MM.1S (cell line): Measurements from ENCODE around the gene RP9.
"Not testable (repeated sequence)": the region's sequence is repeated elsewhere in the genome, so short reads cannot be mapped to it uniquely, and the experiment has no call there.

Experiments used
- DNase-seq: peaks from one replicate; pipeline ENCODE4 v3.0.0-alpha.2; 2015
- H2AFZ ChIP-seq: fragments of 300-600 bp; sonication (generic); 2 replicates; pipeline ENCODE4 v1.6.0; 2016; ENCODE audit warnings: antibody characterized with exemption, low read length
- H3F3A ChIP-seq: fragments of 300-600 bp; sonication (generic); 2 replicates; pipeline ENCODE4 v1.6.1; 2016; ENCODE audit warnings: mild to moderate bottlenecking, antibody characterized with exemption, low read length, moderate library complexity, mixed read lengths; ENCODE audit not compliant: insufficient read depth
- H3K27ac ChIP-seq: fragments of 300-600 bp; sonication (generic); 2 replicates; pipeline ENCODE4 v1.5.1; 2016; ENCODE audit warnings: mild to moderate bottlenecking, low read length
- H3K27me3 ChIP-seq: fragments of 300-600 bp; sonication (generic); replicated peaks from 2 replicates; pipeline ENCODE4 v1.6.0; 2016; ENCODE audit warnings: low read length; ENCODE audit not compliant: insufficient read depth
- H3K36me3 ChIP-seq: fragments of 300-600 bp; sonication (generic); replicated peaks from 2 replicates; pipeline ENCODE4 v1.6.1; 2016; ENCODE audit warnings: mild to moderate bottlenecking, low read length, mixed read lengths; ENCODE audit not compliant: insufficient read depth
- H3K4me1 ChIP-seq: fragments of 300-600 bp; sonication (generic); 2 replicates; pipeline ENCODE4 v1.6.1; 2016; ENCODE audit warnings: low read length, mixed read lengths
- H3K4me2 ChIP-seq: fragments of 300-600 bp; sonication (generic); 2 replicates; pipeline ENCODE4 v1.6.0; 2016; ENCODE audit warnings: low read depth, low read length
- H3K4me3 ChIP-seq: fragments of 300-600 bp; sonication (generic); 2 replicates; pipeline ENCODE4 v1.5.1; 2016; ENCODE audit warnings: low read length, mixed read lengths
- H3K79me2 ChIP-seq: fragments of 300-600 bp; sonication (generic); 2 replicates; pipeline ENCODE4 v1.6.1; 2016; ENCODE audit warnings: mixed run types, low read length, mixed read lengths
- H3K9ac ChIP-seq: fragments of 300-600 bp; sonication (generic); 2 replicates; pipeline ENCODE4 v1.6.1; 2016; ENCODE audit warnings: low read length, mixed read lengths
- H3K9me2 ChIP-seq: fragments of 300-600 bp; sonication (generic); replicated peaks from 2 replicates; pipeline ENCODE4 v1.6.1; 2016; ENCODE audit warnings: mild to moderate bottlenecking, low read length, mixed read lengths; ENCODE audit not compliant: insufficient read depth
- H3K9me3 ChIP-seq: fragments of 300-600 bp; sonication (generic); replicated peaks from 2 replicates; pipeline ENCODE4 v1.6.1; 2016; ENCODE audit warnings: mild to moderate bottlenecking, low read length, mixed read lengths; ENCODE audit not compliant: insufficient read depth
- H4K20me1 ChIP-seq: fragments of 300-600 bp; sonication (generic); 2 replicates; pipeline ENCODE4 v1.6.1; 2016; ENCODE audit warnings: mild to moderate bottlenecking, low read length, moderate library complexity, mixed read lengths; ENCODE audit not compliant: insufficient read depth
- EZH2 ChIP-seq: fragments of 300-600 bp; sonication (generic); optimal IDR thresholded peaks from 2 replicates; pipeline ENCODE3; 2017; ENCODE audit warnings: low read depth, mild to moderate bottlenecking, antibody characterized with exemption, low read length, mixed read lengths
- EZH2phosphoT487 ChIP-seq: fragments of 300-600 bp; sonication (generic); IDR thresholded peaks from 2 replicates; pipeline ENCODE4 v1.6.1; 2018; ENCODE audit warnings: antibody characterized with exemption, low read length
- TF ChIP-seq, protein P1 (sequence below): fragments of 300-600 bp; sonication (generic); IDR thresholded peaks from 2 replicates; pipeline ENCODE4 v1.5.1; 2016; ENCODE audit warnings: antibody characterized with exemption, low read length, mixed read lengths

The RP9 gene

DNA sequence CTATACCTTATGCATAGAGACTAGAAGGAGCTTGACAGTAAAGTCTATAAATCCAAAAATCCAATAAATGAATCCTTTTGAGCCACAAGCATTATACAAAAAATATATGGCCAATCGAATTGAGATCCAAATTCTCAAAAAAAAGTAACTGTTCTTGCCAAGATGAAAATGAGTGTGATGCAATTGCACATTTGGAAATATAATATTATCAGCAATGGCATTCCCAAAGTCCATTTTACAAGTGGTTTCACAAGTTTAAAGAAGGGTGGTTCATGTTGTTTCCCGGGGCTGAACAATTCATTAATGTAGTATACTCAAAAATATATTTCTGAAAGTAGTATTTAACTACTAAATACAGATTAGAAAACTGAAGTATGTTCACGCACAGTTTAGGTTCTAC, 7.3 kb downstream of the RP9 start:
- H3F3A ChIP-seq = no peaks in the 10 kb centered on the region
- no peak overlapping the region for H3K4me3 ChIP-seq
- no peak overlapping the region for H3K9ac ChIP-seq
- no peak for DNase-seq
- H3K27me3 ChIP-seq = no peaks in the 10 kb centered on the region
- H3K4me2 ChIP-seq = no peak overlapping the region
- H3K27ac ChIP-seq = no peak overlapping the region
- no peak overlapping the region for H2AFZ ChIP-seq
- H3K9me3 ChIP-seq = no peaks in the 10 kb centered on the region
- H4K20me1 ChIP-seq = peaks cover 5% of the 10 kb centered on the region; the same call in 1 of the 2 replicates
- TF ChIP-seq, protein P1, sequence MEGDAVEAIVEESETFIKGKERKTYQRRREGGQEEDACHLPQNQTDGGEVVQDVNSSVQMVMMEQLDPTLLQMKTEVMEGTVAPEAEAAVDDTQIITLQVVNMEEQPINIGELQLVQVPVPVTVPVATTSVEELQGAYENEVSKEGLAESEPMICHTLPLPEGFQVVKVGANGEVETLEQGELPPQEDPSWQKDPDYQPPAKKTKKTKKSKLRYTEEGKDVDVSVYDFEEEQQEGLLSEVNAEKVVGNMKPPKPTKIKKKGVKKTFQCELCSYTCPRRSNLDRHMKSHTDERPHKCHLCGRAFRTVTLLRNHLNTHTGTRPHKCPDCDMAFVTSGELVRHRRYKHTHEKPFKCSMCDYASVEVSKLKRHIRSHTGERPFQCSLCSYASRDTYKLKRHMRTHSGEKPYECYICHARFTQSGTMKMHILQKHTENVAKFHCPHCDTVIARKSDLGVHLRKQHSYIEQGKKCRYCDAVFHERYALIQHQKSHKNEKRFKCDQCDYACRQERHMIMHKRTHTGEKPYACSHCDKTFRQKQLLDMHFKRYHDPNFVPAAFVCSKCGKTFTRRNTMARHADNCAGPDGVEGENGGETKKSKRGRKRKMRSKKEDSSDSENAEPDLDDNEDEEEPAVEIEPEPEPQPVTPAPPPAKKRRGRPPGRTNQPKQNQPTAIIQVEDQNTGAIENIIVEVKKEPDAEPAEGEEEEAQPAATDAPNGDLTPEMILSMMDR = no peak
- TF ChIP-seq EZH2 (no peak), EZH2phosphoT487 (no peak)
- H3K4me1 ChIP-seq = 0 out of 2 replicates have a peak, but pooled peaks cover under 1% of the 10 kb centered on the region
- H3K79me2 ChIP-seq = peaks cover 66% of the 10 kb centered on the region
- H3K9me2 ChIP-seq = no peaks in the 10 kb centered on the region
- peaks cover 4% of the 10 kb centered on the region; the same call in 1 of the 2 replicates for H3K36me3 ChIP-seq

DNA sequence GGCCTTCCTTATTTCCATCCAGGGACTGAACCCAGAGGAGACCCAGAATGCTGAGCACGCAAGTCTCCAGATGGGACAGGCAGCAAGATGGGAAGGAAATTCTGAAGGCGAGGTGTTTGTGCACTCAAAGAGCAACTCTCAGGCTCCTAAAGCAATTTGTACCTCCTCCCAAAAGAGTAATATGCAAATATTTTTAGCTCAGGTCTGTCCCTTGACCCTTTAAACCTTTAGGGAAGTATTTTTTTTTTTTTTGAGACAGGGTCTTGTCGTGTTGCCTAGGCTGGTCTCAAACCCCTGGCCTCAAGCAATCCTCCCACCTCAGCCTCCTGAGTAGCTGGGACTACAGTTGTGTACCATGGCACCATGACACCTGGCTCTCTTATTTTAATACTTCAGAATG, 8.4 kb downstream of the RP9 start:
- no peaks in the 10 kb centered on the region for H3F3A ChIP-seq
- H3K4me3 ChIP-seq = no peak overlapping the region
- no peak overlapping the region for H3K4me2 ChIP-seq
- H3K27ac ChIP-seq = no peak overlapping the region
- H4K20me1 ChIP-seq = no peaks in the 10 kb centered on the region
- no peaks in the 10 kb centered on the region for H3K27me3 ChIP-seq
- H3K4me1 ChIP-seq = no peaks in the 10 kb centered on the region
- no peak for DNase-seq
- peaks cover 55% of the 10 kb centered on the region for H3K79me2 ChIP-seq
- H3K9me3 ChIP-seq = no peaks in the 10 kb centered on the region
- H3K36me3 ChIP-seq = peaks cover 4% of the 10 kb centered on the region; the same call in 1 of the 2 replicates
- H2AFZ ChIP-seq = no peak overlapping the region
- H3K9ac ChIP-seq = no peak overlapping the region
- H3K9me2 ChIP-seq = no peaks in the 10 kb centered on the region
- TF ChIP-seq, protein P1 = no peak
- TF ChIP-seq EZH2phosphoT487 (no peak), EZH2 (no peak)

DNA sequence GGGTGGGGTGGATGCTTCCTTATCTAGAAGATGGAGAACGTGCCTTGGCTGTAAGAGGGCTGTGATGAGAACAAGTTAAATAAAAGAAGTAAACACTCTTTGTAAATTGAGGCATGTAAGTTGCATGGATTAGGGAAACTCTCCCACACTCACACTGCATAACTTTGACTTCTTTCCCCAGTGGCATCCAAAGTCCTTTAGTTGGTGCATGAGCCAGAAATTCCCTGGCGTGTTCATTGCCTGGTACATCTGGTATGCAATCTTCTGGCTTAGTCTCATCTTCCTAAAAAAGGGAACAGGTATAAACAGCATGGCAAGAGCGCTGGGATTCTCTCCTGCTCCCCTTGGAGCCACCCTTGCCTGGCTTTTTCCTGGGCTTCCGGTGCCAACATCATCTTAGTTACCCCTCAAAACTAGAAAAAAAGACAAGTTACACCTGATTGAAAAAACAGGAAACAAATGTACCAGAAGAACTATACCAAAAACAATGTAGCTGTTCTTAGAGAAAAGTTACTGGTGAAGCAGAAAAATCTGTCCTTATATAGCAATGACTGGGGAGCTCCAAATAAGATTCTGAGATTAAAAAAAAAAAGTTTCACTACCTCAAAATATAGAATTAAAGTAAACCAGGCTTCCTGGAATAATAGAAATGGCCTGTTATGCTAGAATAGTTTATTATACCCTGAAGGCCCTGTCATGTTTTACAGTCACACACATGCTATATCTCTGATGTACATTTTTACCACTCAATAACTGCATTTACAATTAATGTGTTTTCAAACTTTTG, 9.9 kb downstream of the RP9 start:
- Histone ChIP-seq H4K20me1 (no peaks in the 10 kb centered on the region), H3F3A (no peaks in the 10 kb centered on the region), H3K9ac (no peak overlapping the region), H3K9me3 (no peaks in the 10 kb centered on the region), H2AFZ (no peak overlapping the region), H3K4me3 (no peak overlapping the region), H3K4me2 (no peak overlapping the region), H3K79me2 (peaks cover 41% of the 10 kb centered on the region), H3K4me1 (no peaks in the 10 kb centered on the region), H3K9me2 (no peaks in the 10 kb centered on the region), H3K27ac (no peak overlapping the region), H3K27me3 (no peaks in the 10 kb centered on the region), H3K36me3 (peaks cover 8% of the 10 kb centered on the region; the same call in 1 of the 2 replicates)
- TF ChIP-seq EZH2 (no peak), EZH2phosphoT487 (no peak)
- TF ChIP-seq, protein P1 = no peak
- DNase-seq = no peak

DNA sequence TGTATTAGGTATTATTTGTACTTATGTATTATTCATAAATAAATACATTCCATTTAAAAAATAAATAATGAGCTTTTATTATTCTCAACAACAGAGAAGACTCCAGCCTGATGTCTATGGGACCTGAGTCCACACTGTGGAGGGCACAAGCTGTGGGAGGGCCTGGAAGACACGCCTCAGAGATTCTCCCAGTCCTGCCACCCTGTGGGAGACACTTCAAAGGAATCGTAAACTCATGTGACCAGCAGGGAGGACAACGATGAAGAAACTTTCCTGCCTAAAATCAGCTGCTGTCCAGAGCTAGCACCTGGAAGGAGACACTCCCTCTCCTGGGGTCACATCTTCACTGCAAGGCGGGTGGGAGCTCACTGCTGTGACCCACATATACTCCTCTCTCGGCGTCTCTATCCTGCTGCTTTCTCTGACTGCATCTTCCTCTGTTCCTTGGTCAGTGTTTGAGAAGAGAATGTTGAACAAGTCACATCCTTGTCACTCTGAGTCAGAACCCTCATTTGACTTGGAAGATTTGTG, 14.4 kb downstream of the RP9 start:
- DNase-seq, H4K20me1 ChIP-seq, H3K27me3 ChIP-seq, H3K9me3 ChIP-seq, H3K27ac ChIP-seq, H3K4me3 ChIP-seq, H3K9me2 ChIP-seq, H3K36me3 ChIP-seq, H3K4me1 ChIP-seq, H3K4me2 ChIP-seq, H3K9ac ChIP-seq, H2AFZ ChIP-seq, H3F3A ChIP-seq, H3K79me2 ChIP-seq: not testable (repeated sequence)
